HepG2 (cell line): ENCODE data around the gene AKAP8. TPM values are rescaled to one million over a fixed set of nuclear protein-coding genes. Genes with fewer than 3 reads are reported as not detected.
A peak's percentile ranks its signal among the peaks of the same experiment; 100 is the strongest.

Experiments
- ADNP ChIP-seq: sonication (generic); formaldehyde crosslinking; IDR thresholded peaks from 2 replicates; pipeline ENCODE4 v1.4.0; 2020; ENCODE audit warnings: missing genetic modification reagents
- ARNTL ChIP-seq: sonication (generic); formaldehyde crosslinking; IDR thresholded peaks from 2 replicates; pipeline ENCODE4 v1.4.0; 2020; ENCODE audit warnings: mild to moderate bottlenecking, missing genetic modification reagents
- KDM5B ChIP-seq: sonication (generic); formaldehyde crosslinking; IDR thresholded peaks from 2 replicates; pipeline ENCODE4 v1.4.0; 2020; ENCODE audit warnings: missing genetic modification reagents, mild to moderate bottlenecking, borderline replicate concordance
- MIXL1 ChIP-seq: IDR thresholded peaks from 2 replicates; pipeline ENCODE4 v1.6.1; 2016
- PAF1 ChIP-seq: IDR thresholded peaks from 2 replicates; pipeline ENCODE4 v1.6.1; 2016; ENCODE audit warnings: missing genetic modification reagents, missing compliant biosample characterization
- PCBP1 ChIP-seq: fragments of 200-400 bp; formaldehyde crosslinking; IDR thresholded peaks from 2 replicates; pipeline ENCODE4 v1.6.1; 2017; ENCODE audit warnings: mild to moderate bottlenecking, low read depth, low read length, borderline replicate concordance
- PRMT3 ChIP-seq: sonication (generic); formaldehyde crosslinking; IDR thresholded peaks from 2 replicates; pipeline ENCODE4 v1.8.1; 2022; ENCODE audit warnings: low read depth, mild to moderate bottlenecking, moderate library complexity, missing genetic modification reagents, borderline replicate concordance
- SMARCC2 ChIP-seq: fragments of 450-650 bp; IDR thresholded peaks from 2 replicates; pipeline ENCODE4 v1.6.1; 2017; ENCODE audit warnings: antibody characterized with exemption, mild to moderate bottlenecking
- U2AF2 ChIP-seq: fragments of 200-400 bp; formaldehyde crosslinking; IDR thresholded peaks from 2 replicates; pipeline ENCODE4 v1.6.1; 2017; ENCODE audit warnings: low read depth, mild to moderate bottlenecking, low read length
- ZEB1 ChIP-seq: IDR thresholded peaks from 2 replicates; pipeline ENCODE4 v1.6.1; 2012; ENCODE audit warnings: mild to moderate bottlenecking, low read depth, inconsistent platforms; ENCODE audit not compliant: insufficient replicate concordance
- ZNF264 ChIP-seq: sonication (generic); formaldehyde crosslinking; IDR thresholded peaks from 2 replicates; pipeline ENCODE4 v1.4.0; 2020; ENCODE audit warnings: missing genetic modification reagents
- ZNF543 ChIP-seq: sonication (generic); formaldehyde crosslinking; IDR thresholded peaks from 2 replicates; pipeline ENCODE4 v1.4.0; 2020; ENCODE audit warnings: mild to moderate bottlenecking, missing genetic modification reagents
- ZNF781 ChIP-seq: sonication (generic); formaldehyde crosslinking; IDR thresholded peaks from 2 replicates; pipeline ENCODE4 v1.5.1; 2020; ENCODE audit warnings: borderline replicate concordance, mild to moderate bottlenecking, missing genetic modification reagents; ENCODE audit errors: not compliant biosample characterization
- polyA plus RNA-seq, 8 experiments: library from polyadenylated mRNA; depleted of rRNA in 3 of 8; stranded (reverse) in 7 of 8; unstranded in 1 of 8; fragments of >200 nt; fragmentation: Illumina TruSeq in 4 of 8; extraction: Trizol in 4 of 8; gene quantifications; 2 replicates each; pipeline versions ENCODE4 v1.2.1 to v1.2.3, GENCODE V29; 2011 to 2016; ENCODE audit warnings: low read depth in 4 of 8, missing spikeins in 1 of 8, mixed read lengths in 1 of 8; ENCODE audit not compliant: insufficient read depth in 1 of 8
- total RNA-seq, 5 experiments: library from RNA; depleted of rRNA; stranded (reverse); fragments of >200 nt; fragmentation: Illumina TruSeq; extraction: Trizol; gene quantifications; 2 replicates each; pipeline ENCODE4 v1.2.3, GENCODE V29; 2016; ENCODE audit warnings: low read depth in 1 of 5
- TF ChIP-seq, protein P1 (sequence below): sonication (generic); formaldehyde crosslinking; IDR thresholded peaks from 2 replicates; pipeline ENCODE4 v1.5.0; 2020; ENCODE audit warnings: missing genetic modification reagents, mild to moderate bottlenecking, borderline replicate concordance
- TF ChIP-seq, protein P2 (sequence below): sonication (generic); formaldehyde crosslinking; IDR thresholded peaks from 2 replicates; pipeline ENCODE4 v1.4.0; 2020; ENCODE audit warnings: missing genetic modification reagents, borderline replicate concordance
- TF ChIP-seq, protein P3 (sequence below): sonication (generic); formaldehyde crosslinking; IDR thresholded peaks from 2 replicates; pipeline ENCODE4 v1.5.1; 2020; ENCODE audit warnings: mild to moderate bottlenecking, missing genetic modification reagents, moderate library complexity

The AKAP8 gene
- total and polyA plus RNA-seq, 2 of the 13 experiments (the other 11 are each of a cell fraction or from before 2014, with no cell fraction given) = 15.9 to 22.1 TPM

DNA sequence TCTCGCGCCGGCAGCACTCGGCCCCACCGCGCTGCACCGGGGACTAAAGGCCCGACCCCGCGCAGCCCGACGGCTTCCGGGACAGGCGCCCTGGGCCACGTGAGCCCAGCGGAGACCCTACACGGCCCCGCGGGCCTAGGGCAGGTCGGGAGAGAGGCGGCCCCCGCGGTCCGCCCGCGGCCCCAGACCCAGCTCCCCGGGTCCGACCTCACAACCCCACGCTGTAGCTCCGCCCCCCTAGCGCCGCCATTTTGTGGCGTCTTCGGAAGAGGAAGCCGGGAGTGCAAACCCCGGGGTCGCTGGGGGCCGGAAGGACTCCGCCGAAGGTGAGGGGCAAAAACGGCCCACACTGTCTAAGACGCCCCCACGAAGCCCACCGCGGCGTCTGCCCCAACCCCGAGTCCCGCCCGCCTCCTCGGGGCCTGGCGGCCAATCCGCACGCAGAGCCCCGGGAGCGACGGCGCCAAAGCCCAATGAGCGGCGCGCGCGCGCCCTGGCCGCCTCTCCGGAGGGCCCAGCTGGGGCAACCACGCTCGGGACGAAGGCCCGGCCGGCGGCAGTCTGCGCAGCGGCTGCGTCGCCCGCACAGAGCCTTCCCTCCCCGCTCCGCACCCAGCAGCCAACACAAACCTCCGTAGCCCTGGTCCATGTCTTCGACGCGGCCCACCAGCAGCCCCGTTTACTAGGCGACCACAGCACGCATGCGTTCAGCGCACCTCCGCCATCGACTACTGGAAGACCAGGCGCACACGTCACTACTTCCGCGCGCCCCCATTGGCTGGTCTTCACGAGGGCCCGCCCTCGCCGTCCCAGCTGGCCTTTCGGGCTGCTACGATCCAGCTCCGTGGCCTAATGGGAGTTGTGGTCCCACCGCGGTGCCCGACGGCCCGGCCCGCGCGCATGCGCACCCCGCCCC is at the start of gene AKAP8 (continued):
- TF ChIP-seq, protein P1, sequence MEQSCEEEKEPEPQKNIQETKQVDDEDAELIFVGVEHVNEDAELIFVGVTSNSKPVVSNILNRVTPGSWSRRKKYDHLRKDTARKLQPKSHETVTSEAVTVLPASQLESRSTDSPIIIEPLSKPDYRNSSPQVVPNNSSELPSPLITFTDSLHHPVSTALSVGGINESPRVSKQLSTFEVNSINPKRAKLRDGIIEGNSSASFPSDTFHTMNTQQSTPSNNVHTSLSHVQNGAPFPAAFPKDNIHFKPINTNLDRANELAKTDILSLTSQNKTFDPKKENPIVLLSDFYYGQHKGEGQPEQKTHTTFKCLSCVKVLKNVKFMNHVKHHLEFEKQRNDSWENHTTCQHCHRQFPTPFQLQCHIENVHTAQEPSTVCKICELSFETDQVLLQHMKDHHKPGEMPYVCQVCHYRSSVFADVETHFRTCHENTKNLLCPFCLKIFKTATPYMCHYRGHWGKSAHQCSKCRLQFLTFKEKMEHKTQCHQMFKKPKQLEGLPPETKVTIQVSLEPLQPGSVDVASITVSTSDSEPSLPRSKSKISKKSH (CRISPR knock-in tag) = no peak
- TF ChIP-seq ZEB1 (no peak), PRMT3 (CRISPR knock-in tag) (no peak), ADNP (CRISPR knock-in tag) (no peak), ZNF264 (CRISPR knock-in tag) (no peak), PCBP1 (no peak), KDM5B (CRISPR knock-in tag) (peak; percentile 56; the same call in 1 of the 2 replicates), ZNF781 (CRISPR knock-in tag) (no peak), ZNF543 (CRISPR knock-in tag) (no peak; the same call in 1 of the 2 replicates), ARNTL (CRISPR knock-in tag) (0 out of 2 replicates have a peak, but pooled peaks have one; percentile 47), MIXL1 (CRISPR knock-in tag) (peak; percentile 50; the same call in 1 of the 2 replicates), PAF1 (peak; percentile 87), SMARCC2 (no peak), U2AF2 (no peak)
- TF ChIP-seq, protein P2, sequence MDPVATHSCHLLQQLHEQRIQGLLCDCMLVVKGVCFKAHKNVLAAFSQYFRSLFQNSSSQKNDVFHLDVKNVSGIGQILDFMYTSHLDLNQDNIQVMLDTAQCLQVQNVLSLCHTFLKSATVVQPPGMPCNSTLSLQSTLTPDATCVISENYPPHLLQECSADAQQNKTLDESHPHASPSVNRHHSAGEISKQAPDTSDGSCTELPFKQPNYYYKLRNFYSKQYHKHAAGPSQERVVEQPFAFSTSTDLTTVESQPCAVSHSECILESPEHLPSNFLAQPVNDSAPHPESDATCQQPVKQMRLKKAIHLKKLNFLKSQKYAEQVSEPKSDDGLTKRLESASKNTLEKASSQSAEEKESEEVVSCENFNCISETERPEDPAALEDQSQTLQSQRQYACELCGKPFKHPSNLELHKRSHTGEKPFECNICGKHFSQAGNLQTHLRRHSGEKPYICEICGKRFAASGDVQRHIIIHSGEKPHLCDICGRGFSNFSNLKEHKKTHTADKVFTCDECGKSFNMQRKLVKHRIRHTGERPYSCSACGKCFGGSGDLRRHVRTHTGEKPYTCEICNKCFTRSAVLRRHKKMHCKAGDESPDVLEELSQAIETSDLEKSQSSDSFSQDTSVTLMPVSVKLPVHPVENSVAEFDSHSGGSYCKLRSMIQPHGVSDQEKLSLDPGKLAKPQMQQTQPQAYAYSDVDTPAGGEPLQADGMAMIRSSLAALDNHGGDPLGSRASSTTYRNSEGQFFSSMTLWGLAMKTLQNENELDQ (CRISPR knock-in tag) = no peak
- TF ChIP-seq, protein P3, sequence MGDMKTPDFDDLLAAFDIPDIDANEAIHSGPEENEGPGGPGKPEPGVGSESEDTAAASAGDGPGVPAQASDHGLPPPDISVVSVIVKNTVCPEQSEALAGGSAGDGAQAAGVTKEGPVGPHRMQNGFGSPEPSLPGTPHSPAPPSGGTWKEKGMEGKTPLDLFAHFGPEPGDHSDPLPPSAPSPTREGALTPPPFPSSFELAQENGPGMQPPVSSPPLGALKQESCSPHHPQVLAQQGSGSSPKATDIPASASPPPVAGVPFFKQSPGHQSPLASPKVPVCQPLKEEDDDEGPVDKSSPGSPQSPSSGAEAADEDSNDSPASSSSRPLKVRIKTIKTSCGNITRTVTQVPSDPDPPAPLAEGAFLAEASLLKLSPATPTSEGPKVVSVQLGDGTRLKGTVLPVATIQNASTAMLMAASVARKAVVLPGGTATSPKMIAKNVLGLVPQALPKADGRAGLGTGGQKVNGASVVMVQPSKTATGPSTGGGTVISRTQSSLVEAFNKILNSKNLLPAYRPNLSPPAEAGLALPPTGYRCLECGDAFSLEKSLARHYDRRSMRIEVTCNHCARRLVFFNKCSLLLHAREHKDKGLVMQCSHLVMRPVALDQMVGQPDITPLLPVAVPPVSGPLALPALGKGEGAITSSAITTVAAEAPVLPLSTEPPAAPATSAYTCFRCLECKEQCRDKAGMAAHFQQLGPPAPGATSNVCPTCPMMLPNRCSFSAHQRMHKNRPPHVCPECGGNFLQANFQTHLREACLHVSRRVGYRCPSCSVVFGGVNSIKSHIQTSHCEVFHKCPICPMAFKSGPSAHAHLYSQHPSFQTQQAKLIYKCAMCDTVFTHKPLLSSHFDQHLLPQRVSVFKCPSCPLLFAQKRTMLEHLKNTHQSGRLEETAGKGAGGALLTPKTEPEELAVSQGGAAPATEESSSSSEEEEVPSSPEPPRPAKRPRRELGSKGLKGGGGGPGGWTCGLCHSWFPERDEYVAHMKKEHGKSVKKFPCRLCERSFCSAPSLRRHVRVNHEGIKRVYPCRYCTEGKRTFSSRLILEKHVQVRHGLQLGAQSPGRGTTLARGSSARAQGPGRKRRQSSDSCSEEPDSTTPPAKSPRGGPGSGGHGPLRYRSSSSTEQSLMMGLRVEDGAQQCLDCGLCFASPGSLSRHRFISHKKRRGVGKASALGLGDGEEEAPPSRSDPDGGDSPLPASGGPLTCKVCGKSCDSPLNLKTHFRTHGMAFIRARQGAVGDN = peak; percentile 54; the same call in 1 of the 2 replicates
